GM10847 (cell line): ENCODE data around the gene C11orf97.

Experiments
- POLR2A ChIP-seq: IDR thresholded peaks from 2 replicates; pipeline ENCODE4 v1.6.1; 2011; ENCODE audit not compliant: insufficient read length; ENCODE audit errors: extremely low read depth

Gene C11orf97

GRCh38 chr11:94516725-94517124, 4.5 kb downstream of the C11orf97 start:
- TF ChIP-seq POLR2A = no peak

- no peak for TF ChIP-seq POLR2A
Observed at GRCh38 chr11:94518300-94518699, 6.0 kb downstream of the C11orf97 start.

GRCh38 chr11:94519478-94520084, 7.3 kb downstream of the C11orf97 start:
- TF ChIP-seq POLR2A = no peak

GRCh38 chr11:94521684-94522083, 9.4 kb downstream of the C11orf97 start:
- no peak for TF ChIP-seq POLR2A

GRCh38 chr11:94524341-94524740, 12.1 kb downstream of the C11orf97 start:
- no peak for TF ChIP-seq POLR2A

GRCh38 chr11:94525546-94526324, 13.5 kb downstream of the C11orf97 start:
- no peak for TF ChIP-seq POLR2A

- TF ChIP-seq POLR2A = no peak
Observed at GRCh38 chr11:94526645-94527438, 14.6 kb downstream of the C11orf97 start.

GRCh38 chr11:94528551-94528950, 16.3 kb downstream of the C11orf97 start:
- TF ChIP-seq POLR2A = no peak

GRCh38 chr11:94532211-94532610, 19.9 kb downstream of the C11orf97 start:
- no peak for TF ChIP-seq POLR2A

GRCh38 chr11:94533206-94533605, 20.9 kb downstream of the C11orf97 start:
- TF ChIP-seq POLR2A = no peak

- TF ChIP-seq POLR2A = no peak
Observed at GRCh38 chr11:94533696-94534630, 21.7 kb downstream of the C11orf97 start.

GRCh38 chr11:94536386-94536785, 24.1 kb downstream of the C11orf97 start:
- no peak for TF ChIP-seq POLR2A

- TF ChIP-seq POLR2A = no peak
Observed at GRCh38 chr11:94537031-94537600, 24.9 kb downstream of the C11orf97 start.

- TF ChIP-seq POLR2A = no peak
Observed at GRCh38 chr11:94539420-94539819, 27.2 kb downstream of the C11orf97 start.

- peak; percentile 59 for TF ChIP-seq POLR2A
Observed at GRCh38 chr11:94543695-94544645, 31.7 kb downstream of the C11orf97 start, which contains the start of gene FUT4. FUT4 (plus strand) TSS chr11:94543921; CDS start chr11:94544134, 213 bp downstream.
